Neural cell (in vitro differentiated cells): Measurements from ENCODE around the gene HNRNPLL. TPM values are rescaled to one million over a fixed set of nuclear protein-coding genes. Genes with fewer than 3 reads are reported as not detected.

Source experiments
- H2AFZ ChIP-seq: fragments of 200-600, 300-800 bp; sonication (generic), shearing (Covaris generic); 2 replicates; pipeline ENCODE4 v1.6.0; 2014; ENCODE audit warnings: low read depth, mild to moderate bottlenecking, antibody characterized with exemption, low read length, moderate library complexity
- H3F3A ChIP-seq: fragments of 200-600 bp; shearing (Covaris generic); 2 replicates; pipeline ENCODE4 v1.6.1; 2016; ENCODE audit warnings: mild to moderate bottlenecking, moderate library complexity, mixed read lengths, antibody characterized with exemption, low read length; ENCODE audit not compliant: insufficient read depth, poor library complexity, severe bottlenecking
- H3K27ac ChIP-seq: fragments of 200-600, 300-800 bp; sonication (generic), shearing (Covaris generic); 2 replicates; pipeline ENCODE4 v1.5.1; 2014; ENCODE audit warnings: mild to moderate bottlenecking, low read length, moderate library complexity
- H3K27me3 ChIP-seq: fragments of 300-800, 200-600 bp; sonication (generic), shearing (Covaris generic); 2 replicates; pipeline ENCODE4 v1.6.0; 2014; ENCODE audit warnings: mild to moderate bottlenecking, low read depth, low read length, moderate library complexity; ENCODE audit not compliant: insufficient read depth
- H3K36me3 ChIP-seq: fragments of 300-800, 200-600 bp; sonication (generic), shearing (Covaris generic); 2 replicates; pipeline ENCODE4 v1.5.1; 2014; ENCODE audit warnings: mild to moderate bottlenecking, antibody characterized with exemption, low read length, moderate library complexity; ENCODE audit not compliant: insufficient read depth
- H3K4me2 ChIP-seq: fragments of 300-800, 200-600 bp; sonication (generic), shearing (Covaris generic); 2 replicates; pipeline ENCODE4 v1.6.0; 2014; ENCODE audit warnings: mild to moderate bottlenecking, low read length
- H3K4me3 ChIP-seq: fragments of 300-800, 200-600 bp; sonication (generic), shearing (Covaris generic); 2 replicates; pipeline ENCODE4 v1.5.1; 2014; ENCODE audit warnings: mild to moderate bottlenecking, low read length, moderate library complexity
- H3K79me2 ChIP-seq: fragments of 200-600 bp; shearing (Covaris generic); replicated peaks from 2 replicates; pipeline ENCODE4 v1.6.0; 2014; ENCODE audit warnings: mild to moderate bottlenecking, low read length, moderate library complexity; ENCODE audit not compliant: insufficient read depth
- H3K9ac ChIP-seq: fragments of 300-800, 200-600 bp; sonication (generic), shearing (Covaris generic); 2 replicates; pipeline ENCODE4 v1.6.1; 2016; ENCODE audit warnings: mild to moderate bottlenecking, low read length, mixed read lengths
- H3K9me2 ChIP-seq: fragments of 200-600 bp; shearing (Covaris generic); 2 replicates; pipeline ENCODE4 v1.6.1; 2016; ENCODE audit warnings: mild to moderate bottlenecking, low read length, mixed read lengths; ENCODE audit not compliant: insufficient read depth
- H3K9me3 ChIP-seq: fragments of 200-600, 300-800 bp; sonication (generic), shearing (Covaris generic); 2 replicates; pipeline ENCODE4 v1.6.1; 2016; ENCODE audit warnings: mild to moderate bottlenecking, mixed run types, low read length, moderate library complexity, mixed read lengths
- H4K20me1 ChIP-seq: fragments of 200-600 bp; shearing (Covaris generic); 2 replicates; pipeline ENCODE4 v1.6.1; 2016; ENCODE audit warnings: mild to moderate bottlenecking, mixed run types; ENCODE audit not compliant: insufficient read depth
- CTCF ChIP-seq: fragments of 450-650 bp; IDR thresholded peaks from 2 replicates; pipeline ENCODE4 v1.5.1; 2014; ENCODE audit warnings: antibody characterized with exemption, mild to moderate bottlenecking, moderate library complexity; ENCODE audit not compliant: poor library complexity, severe bottlenecking
- EP300 ChIP-seq: fragments of 450-650 bp; conservative IDR thresholded peaks from 2 replicates; pipeline ENCODE4 v1.6.1; 2014; ENCODE audit warnings: antibody characterized with exemption, mild to moderate bottlenecking, moderate library complexity; ENCODE audit not compliant: poor library complexity, severe bottlenecking
- EZH2 ChIP-seq: fragments of 200-600, 300-800 bp; shearing (Covaris generic), sonication (generic); IDR thresholded peaks from 2 replicates; pipeline ENCODE4 v1.6.1; 2014; ENCODE audit warnings: antibody characterized with exemption, low read length, borderline replicate concordance, mild to moderate bottlenecking; ENCODE audit not compliant: insufficient read depth, poor library complexity, severe bottlenecking
- MXI1 ChIP-seq: fragments of 450-650 bp; conservative IDR thresholded peaks from 2 replicates; pipeline ENCODE4 v1.6.1; 2014; ENCODE audit warnings: antibody characterized with exemption, mild to moderate bottlenecking; ENCODE audit not compliant: poor library complexity, severe bottlenecking
- POLR2AphosphoS5 ChIP-seq: IDR thresholded peaks from 2 replicates; pipeline ENCODE4 v1.6.1; 2012
- RAD21 ChIP-seq: fragments of 450-650 bp; conservative IDR thresholded peaks from 2 replicates; pipeline ENCODE4 v1.6.1; 2014; ENCODE audit warnings: antibody characterized with exemption, mild to moderate bottlenecking, moderate library complexity
- SMC3 ChIP-seq: fragments of 450-650 bp; conservative IDR thresholded peaks from 2 replicates; pipeline ENCODE4 v1.6.1; 2014; ENCODE audit warnings: antibody characterized with exemption, mild to moderate bottlenecking, moderate library complexity; ENCODE audit not compliant: poor library complexity
- TAF1 ChIP-seq: IDR thresholded peaks from 2 replicates; pipeline ENCODE4 v1.6.1; 2012; ENCODE audit warnings: low read depth
- polyA plus RNA-seq: library from polyadenylated mRNA; depleted of rRNA; stranded (reverse); fragments of >200 nt; gene quantifications from 2 replicates; pipeline ENCODE4 v1.2.3, GENCODE V29; 2014
- TF ChIP-seq, protein P1 (sequence below): IDR thresholded peaks from 2 replicates; pipeline ENCODE4 v1.6.1; 2012; ENCODE audit warnings: borderline replicate concordance

HNRNPLL gene
- polyA plus RNA-seq, 1 donor from 2014 or later: 63.5 TPM

DNA sequence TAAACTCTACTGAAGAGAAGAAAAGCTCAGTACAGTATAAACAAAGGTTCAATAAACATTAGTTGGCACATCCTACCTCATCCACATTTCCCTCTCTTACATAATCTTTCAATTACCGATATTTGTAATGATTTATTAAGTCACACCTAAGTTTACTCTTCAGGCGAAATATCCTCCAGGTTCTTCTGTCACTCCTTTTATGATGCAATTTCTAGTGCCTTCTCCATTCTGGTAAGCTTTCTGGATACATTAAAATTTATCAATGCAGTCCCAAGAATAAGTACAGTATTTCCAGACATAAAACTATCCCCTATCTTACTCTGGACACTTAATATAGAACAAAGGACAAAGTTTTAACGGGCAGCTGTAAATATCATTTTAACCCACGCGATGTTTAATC lies 5.6 kb downstream of the HNRNPLL start:
- no peaks in the 10 kb centered on the region for H3K9me2 ChIP-seq
- no peak overlapping the region for H3K27ac ChIP-seq
- no peak for TF ChIP-seq CTCF
- TF ChIP-seq TAF1: no peak
- TF ChIP-seq POLR2AphosphoS5: no peak
- TF ChIP-seq, protein P1, sequence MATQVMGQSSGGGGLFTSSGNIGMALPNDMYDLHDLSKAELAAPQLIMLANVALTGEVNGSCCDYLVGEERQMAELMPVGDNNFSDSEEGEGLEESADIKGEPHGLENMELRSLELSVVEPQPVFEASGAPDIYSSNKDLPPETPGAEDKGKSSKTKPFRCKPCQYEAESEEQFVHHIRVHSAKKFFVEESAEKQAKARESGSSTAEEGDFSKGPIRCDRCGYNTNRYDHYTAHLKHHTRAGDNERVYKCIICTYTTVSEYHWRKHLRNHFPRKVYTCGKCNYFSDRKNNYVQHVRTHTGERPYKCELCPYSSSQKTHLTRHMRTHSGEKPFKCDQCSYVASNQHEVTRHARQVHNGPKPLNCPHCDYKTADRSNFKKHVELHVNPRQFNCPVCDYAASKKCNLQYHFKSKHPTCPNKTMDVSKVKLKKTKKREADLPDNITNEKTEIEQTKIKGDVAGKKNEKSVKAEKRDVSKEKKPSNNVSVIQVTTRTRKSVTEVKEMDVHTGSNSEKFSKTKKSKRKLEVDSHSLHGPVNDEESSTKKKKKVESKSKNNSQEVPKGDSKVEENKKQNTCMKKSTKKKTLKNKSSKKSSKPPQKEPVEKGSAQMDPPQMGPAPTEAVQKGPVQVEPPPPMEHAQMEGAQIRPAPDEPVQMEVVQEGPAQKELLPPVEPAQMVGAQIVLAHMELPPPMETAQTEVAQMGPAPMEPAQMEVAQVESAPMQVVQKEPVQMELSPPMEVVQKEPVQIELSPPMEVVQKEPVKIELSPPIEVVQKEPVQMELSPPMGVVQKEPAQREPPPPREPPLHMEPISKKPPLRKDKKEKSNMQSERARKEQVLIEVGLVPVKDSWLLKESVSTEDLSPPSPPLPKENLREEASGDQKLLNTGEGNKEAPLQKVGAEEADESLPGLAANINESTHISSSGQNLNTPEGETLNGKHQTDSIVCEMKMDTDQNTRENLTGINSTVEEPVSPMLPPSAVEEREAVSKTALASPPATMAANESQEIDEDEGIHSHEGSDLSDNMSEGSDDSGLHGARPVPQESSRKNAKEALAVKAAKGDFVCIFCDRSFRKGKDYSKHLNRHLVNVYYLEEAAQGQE: no peak
- TF ChIP-seq EP300: no peak
- no peak for TF ChIP-seq RAD21
- TF ChIP-seq EZH2: no peak
- no peak for TF ChIP-seq MXI1
- no peak for TF ChIP-seq SMC3
- H3K79me2 ChIP-seq: peaks cover 94% of the 10 kb centered on the region
- H3K27me3 ChIP-seq: no peaks in the 10 kb centered on the region
- no peak overlapping the region for H3K9ac ChIP-seq
- H3K36me3 ChIP-seq: no peaks in the 10 kb centered on the region
- H3K4me2 ChIP-seq: no peak overlapping the region
- H4K20me1 ChIP-seq: peaks cover 8% of the 10 kb centered on the region
- no peaks in the 10 kb centered on the region for H3F3A ChIP-seq
- H2AFZ ChIP-seq: no peak overlapping the region
- no peak overlapping the region for H3K4me3 ChIP-seq
- no peaks in the 10 kb centered on the region for H3K9me3 ChIP-seq

DNA sequence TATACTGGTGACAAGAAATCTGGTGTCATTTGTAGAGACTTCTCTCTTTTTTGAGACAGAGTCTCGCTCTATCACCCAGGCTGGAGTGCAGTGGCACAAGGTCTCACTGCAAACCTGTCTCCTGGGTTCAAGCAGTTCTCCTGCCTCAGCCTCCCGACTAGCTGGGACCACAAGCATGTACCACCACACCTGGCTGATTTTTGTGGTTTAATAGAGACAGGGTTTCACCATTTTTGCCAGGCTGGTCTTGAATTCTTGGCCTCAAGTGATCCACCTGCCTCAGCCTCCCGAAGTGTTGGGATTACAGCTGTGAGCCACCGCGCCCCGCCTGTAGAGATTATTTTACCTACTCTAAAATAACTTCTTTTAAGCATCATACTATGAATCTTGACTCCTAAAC lies 6.5 kb downstream of the HNRNPLL start:
- Histone ChIP-seq H3K9me3 (no peaks in the 10 kb centered on the region), H3K9me2 (no peaks in the 10 kb centered on the region), H3K79me2 (peaks cover 96% of the 10 kb centered on the region), H3K36me3 (no peaks in the 10 kb centered on the region), H3K27me3 (no peaks in the 10 kb centered on the region), H3K4me3 (no peak overlapping the region), H3F3A (no peaks in the 10 kb centered on the region), H3K9ac (no peak overlapping the region), H3K4me2 (no peak overlapping the region), H4K20me1 (peaks cover 8% of the 10 kb centered on the region), H2AFZ (no peak overlapping the region), H3K27ac (no peak overlapping the region)
- TF ChIP-seq EP300 (no peak), SMC3 (no peak), MXI1 (no peak), RAD21 (no peak), TAF1 (no peak), POLR2AphosphoS5 (no peak), CTCF (no peak), EZH2 (no peak)
- TF ChIP-seq, protein P1: no peak
